Measurements from ENCODE around the gene CFAP43.
A peak's percentile ranks its signal among the peaks of the same experiment; 100 is the strongest.

The CFAP43 gene

DNA sequence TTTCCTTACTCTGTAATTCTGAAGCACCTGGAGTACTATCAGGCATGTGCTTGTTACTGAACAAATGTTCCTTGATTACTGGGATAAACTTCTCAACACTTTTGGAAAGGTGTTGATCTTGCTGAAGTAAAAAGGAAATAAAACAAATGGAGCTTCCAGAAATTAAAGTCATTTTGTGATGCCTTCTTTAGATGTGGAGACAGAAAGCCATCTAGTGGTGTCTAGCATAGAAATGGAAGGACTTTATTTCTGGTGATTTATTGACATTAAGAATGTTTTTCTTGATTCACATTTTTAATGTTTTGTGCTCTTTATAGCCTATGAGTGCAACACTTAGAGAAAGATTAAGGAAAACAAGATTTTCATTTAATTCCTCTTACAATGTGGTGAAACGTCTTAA, 108.8 kb downstream of the CFAP43 start:
- no peak for DNase-seq

DNA sequence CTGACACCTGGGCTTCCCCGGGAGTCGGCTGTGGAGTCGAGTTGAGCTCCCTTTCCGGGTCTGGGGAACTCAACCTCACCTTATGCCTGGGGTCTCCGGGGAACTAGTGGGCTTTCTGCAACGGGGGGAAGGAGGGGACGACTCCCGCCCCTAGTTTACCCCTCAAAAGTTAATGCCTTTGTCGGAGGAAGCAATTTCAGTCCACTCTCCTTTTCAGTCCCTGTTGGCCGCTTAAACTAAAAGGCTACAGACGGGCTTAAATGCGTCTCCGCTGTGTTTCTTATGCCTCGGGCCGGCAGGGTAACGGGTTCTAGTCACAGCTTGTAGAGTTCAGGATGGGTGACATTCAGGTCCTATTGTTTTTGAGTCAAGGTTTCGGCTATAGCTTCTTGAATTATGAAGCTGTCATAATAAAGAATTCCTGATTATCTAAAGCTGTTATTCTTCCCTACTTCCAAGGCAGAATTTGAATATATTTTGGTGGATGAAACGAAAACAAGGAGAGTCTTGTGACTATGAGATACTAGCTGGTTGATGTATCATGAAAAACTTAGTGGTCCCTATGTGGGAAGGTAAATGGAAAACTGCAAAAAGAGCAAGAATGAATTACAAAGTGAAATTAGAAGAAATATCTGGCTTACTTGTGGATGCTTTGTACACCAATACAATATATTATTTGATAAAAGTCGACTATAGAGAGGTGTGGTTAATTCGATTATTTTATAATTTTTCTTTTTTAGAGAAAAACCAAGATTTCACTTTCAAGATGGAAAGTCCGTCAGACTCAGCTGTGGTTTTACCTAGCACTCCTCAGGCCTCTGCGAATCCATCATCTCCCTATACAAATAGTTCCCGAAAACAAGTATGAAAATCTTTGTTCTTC, 109.7 kb downstream of the CFAP43 start:
- no peak for DNase-seq

DNA sequence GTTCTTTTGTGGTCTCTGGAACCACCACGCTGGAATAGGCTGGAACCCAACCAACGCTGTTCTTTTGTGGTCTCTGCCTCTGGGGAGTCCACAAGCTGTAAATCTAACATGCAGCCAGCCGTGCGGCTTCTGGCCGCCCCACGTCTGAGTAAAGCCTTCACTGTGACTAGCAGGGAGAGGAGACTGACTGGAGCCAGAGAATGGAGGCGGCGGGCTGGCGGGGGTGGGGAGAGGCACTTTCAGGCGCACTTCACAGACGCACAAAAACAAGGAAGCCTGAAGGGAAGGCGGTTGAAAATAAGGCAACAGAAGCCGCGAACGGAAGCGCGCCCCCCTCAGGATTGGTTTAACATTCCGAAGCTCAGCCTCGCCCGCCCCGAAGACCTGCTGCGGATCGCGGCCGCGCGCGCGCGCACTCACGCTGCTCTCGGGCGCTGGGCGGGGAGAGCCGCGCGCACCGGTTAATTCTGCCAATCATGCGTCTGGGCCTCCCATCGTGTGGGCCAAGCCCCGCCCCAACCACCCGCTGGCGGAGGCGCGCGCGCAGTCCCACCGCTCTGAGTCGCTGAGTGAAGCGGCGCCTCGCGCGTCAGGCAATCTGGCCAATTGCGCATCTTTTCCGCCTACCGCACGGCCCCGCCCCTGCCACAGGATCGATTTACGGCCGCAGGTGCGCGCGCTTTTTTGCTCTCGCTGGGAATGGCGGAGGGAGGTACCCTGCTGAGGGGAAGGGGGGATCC, 110.5 kb downstream of the CFAP43 start, which contains the start of gene SFR1:
Gene SFR1, plus strand, starts transcription at position 687 of the 740 bp plus-strand sequence. Its CDS starts 13 bp downstream, at position 700.
- DNase-seq: peak; percentile 93

DNA sequence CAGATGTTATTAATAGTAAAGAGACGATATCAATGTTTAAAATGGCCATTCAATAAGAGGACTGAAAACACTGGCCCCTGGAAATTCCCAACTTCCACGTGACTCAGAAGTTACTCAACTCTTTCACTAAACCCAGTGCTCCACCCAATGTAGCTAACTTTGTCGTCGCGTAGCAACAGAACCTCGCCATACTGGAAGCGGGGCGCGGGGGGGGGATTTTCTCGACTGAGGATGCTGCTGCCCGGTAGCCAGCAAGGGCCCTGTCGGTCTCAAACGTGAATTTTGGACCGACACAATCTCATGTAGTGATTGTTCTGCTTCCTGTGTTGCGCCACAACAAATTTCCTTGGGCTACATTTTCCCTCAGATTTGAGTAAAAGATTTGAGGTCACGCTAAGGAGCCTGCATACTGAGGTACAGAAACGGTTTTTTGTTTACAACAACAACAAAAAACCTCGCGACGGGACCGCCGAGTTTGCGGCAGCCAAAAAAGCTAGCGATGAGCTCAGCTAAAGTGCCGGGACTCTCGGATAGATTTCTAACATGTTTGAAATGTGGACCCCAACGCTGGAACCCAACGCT, 111.2 kb downstream of the CFAP43 start:
- DNase-seq: no peak

DNA sequence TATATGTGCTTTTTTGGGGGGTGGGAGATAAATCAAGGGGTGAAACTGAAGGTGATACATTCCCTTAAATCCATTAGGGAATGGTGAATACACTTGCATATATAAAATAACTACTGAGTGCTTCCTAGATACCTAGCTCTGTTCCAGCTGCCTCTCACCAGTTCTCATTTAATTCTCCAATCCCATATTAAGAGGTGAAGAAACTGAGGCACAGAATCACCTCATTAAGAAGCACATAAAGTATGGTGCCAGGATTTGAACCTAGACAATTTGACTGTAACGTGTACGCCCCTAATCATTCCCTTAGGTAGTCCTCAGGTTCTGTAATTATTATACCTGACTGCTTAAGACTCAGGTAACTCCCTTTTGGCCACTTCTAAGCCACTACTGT, 111.7 kb downstream of the CFAP43 start:
- no peak for DNase-seq

DNA sequence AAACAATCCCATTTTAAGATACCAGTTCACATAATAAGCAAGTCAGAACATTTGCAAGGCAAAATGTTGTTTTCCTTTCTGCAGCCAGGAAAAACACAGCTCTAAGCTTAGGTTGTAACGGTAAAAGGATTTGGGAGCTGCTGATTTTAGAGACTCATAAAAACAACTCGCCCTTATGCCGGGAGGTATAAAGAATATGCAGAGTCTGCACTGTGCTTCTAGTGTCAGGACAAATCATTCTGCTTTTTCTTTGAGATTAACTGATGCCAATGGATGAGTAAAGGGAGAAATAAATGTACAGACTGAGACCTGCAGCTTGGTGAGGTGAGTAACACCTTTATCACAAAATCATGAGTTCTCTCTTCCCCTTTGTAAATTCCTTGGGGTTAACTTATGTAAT, 112.2 kb downstream of the CFAP43 start:
- peak; percentile 10 for DNase-seq

DNA sequence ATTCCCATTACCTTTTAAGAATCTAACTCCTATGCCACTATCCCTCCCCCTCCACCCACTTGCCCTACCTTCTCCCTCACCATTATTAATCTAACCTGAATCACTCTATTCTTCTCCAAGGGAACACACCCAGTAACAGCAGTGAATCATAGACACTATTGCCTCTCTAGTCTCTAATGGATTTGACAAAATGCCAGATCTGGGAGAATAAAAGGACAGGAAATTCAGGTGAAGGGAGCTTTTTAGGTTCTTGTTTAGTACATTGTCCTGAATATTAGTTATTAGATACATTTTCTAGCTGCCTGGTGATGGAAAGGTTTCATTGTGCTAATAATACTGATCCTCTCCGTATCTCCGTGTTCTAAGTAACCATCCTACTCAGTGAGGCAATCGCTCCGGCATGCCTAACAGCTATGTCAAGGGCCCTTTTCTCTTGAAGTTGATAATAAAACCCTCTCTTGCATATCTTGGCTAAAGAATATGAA, 114.3 kb downstream of the CFAP43 start:
- no peak for DNase-seq

DNA sequence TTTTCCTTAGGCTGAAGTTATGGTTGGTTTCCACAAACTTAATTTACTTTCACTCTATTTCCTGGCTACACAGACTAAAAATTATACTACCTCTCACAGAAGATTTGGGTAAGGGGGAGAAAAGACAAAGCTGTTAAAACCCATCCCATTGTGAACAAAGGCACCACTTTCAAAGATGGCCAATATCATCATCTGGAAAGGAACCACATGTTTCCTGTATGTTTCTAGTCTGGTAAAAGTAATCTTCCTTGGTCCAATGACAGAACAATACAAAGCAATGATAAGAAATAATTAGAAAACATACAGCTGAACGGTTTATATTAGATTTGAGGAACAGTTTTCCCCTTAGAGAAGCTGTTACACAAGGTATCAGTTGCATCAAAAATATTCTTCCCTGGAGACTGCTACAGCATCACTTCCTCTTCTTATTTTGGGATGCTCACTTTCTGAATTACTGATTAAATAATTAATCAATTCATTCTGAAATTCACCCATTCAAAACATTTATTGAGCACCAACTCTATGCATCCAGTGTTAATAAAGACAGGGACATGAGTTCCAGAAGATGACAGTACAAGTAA, 118.7 kb downstream of the CFAP43 start:
- no peak for DNase-seq

DNA sequence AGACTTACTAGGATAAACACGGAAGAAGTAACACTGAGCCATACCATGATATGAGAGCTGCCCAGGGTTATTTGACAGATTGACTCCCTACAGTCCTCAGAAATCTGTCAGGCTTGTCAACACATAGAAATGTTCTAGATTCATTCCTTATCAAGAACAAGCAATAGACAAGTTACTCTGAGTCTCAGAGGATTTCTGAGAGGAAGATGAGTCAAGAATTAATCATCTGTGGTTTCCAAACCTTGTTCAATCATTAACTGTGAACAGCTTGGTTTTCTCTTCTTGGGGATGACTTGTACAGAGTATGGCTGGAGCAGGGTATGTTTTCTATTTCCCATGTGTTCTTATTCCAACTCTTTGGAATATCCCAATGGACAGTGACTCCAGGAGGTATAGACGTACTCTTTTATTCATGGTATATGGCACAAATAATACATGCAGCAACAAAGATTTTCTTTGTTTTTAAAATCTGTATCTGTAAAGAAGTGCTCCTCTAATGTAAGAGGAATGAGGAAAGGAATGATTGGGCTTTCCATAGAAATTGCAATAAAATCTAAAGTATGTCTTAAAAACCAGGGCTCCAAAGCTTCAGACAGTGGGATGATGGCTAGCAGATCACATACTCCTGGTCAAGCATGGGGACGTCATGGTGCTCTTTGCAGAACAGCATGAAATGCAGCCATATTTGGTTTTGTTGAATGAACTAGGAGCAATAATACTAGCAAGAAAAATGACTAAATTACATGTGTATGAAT, 122.1 kb downstream of the CFAP43 start:
- DNase-seq: no peak

DNA sequence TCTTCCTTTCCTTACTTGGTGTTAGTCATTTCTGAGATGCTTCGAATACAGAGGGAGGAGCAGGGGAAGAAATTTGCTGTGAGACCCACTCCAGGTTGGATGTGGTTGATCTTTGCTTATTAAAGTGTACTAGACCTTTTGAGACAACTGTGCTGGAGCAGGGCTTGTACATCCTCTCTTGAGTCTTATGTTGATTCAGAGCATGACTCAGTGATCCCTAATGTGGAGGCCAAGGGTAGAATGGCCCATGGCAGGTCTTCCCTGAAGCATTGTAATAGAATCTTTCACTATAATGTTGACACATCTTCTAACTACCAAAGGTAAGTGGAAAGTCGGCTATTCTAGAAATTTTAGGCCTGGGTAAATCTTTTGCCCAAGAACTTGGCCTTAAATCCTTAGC, 127.2 kb downstream of the CFAP43 start:
- no peak for DNase-seq

DNA sequence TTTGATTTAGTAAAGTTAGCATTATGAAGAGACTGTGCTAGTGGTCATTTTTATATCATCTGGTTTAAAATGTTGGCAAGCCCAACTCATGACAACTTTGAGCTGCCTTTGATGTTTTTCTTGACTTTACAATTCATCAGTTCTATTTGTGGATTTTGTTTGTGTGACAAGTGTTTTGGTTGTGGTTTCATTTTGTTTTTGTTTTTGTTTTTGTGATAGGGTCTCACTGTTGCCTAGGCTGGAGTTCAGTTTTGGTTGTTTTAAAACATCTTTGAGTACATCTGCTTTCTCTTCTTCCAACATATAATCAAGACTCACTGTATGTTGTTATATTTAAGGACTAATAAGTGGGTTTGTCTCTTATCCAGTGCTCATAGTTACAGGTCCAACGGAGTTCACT, 127.7 kb downstream of the CFAP43 start:
- no peak for DNase-seq

DNA sequence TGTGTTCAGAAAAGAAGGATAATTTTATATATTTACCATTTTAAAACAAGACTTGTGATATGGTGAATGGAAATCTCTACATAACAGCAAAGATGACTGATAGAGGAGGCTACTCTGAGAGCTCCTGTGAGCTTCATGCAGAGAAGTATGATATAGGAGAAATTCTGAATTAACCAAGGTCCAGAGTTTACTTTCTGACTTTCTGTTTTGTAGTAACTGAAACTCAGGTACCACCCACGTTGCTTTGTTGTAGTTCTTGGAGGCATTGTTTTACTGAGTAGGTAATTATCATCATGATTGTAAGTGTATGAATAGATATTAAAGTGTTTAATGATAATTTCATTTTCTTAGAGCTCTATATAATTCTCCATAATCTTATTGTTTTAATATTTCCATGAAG, 128.2 kb downstream of the CFAP43 start:
- no peak for DNase-seq

DNA sequence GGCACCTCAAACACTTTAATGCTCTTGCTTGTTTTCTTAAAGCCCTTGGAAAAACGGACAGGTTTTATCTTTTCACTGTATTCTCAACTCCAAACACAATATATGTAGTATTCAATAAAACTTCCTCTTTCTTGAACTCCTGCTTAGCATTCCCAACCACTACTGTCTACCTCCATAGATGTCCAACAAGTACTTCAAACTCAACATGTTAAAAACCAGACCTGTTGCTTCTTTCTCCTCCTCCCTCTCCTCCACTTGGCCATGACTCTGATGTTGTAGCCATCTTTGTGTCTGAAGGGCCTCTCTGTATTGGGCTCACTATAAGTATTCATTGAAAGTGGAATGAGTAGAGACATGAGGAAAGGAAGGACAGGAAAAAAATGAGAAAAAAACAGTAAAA, 130.3 kb downstream of the CFAP43 start:
- DNase-seq: no peak

DNA sequence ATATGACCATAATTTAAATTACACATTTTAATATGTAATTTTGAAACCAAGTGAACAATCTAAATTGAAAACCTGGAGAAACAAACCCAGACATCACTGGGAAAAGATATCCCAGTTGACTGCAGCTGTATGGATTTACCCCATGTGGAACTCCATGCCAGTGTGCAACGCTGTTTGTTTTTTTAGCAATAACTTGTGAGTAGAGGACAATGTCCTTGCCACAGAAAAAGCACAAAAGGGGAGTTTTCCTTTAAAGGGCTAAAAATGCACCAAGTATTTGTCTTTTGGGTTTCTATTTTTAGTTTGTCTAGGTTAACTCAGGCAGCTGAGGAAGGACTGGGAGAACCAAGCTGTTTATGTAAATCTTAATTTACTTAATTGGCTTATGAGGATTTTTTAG, 131.4 kb downstream of the CFAP43 start:
- DNase-seq: no peak

DNA sequence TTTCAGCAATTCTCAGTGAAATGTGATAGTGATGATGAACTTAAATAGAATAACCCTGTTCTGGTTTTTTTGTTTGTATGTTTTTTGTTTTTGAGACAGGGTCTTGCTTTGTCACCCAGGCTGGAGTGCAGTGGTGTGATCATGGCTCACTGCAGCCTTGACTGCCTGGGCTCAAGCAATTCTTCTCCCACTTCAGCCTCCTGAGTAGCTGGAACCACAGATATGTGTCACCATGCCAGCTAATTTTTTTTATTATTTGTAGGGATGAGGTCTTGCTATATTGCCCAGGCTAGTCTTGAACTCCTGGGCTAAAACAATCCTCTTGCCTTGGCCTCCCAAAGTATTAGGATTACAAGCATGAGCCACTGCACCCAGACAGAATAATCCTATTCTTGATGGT, 132.2 kb downstream of the CFAP43 start:
- DNase-seq: no peak

DNA sequence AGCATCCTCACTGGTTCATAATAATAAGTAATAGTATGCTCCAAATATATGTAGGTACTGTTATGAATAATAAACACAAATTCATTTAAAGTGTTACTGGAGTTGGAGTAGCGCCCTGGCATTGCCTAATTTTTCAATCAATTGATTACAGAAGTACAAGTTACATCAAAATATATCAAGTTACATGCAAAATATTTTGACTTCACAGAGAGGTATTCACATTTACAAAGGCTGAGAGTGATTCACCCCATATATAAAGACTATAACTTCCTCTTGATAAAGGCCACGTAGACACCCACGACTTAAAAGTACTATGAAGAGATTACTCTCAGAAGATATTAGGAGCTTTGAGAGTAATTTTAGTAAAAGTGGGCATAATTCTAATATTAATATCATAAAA, 132.9 kb downstream of the CFAP43 start:
- no peak for DNase-seq

DNA sequence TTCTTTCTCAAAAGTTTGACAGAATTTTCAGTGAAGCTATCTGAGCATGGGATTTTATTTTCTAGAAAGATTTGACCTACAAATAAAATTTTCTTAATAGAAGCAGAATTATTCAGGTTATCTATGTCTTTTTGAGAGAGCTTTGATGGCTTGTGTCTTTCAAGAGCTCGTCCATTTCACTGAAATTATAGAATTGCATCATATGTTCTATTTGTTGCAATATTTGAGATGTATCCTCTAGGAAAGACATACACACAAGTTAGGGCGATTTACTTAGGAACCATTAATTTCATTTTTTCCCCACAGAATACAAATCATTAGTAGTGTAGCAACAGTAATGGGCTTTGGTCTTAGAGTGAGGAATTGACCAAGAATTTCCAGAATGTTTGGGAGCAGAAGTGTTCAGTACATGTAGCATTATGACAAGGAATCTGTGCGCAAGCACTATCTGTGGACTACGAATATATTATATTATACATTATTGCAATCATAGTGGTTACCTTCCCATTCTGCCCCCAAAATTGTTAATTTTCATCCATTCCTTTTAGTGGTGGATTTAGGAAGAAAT, 133.7 kb downstream of the CFAP43 start:
- no peak for DNase-seq

DNA sequence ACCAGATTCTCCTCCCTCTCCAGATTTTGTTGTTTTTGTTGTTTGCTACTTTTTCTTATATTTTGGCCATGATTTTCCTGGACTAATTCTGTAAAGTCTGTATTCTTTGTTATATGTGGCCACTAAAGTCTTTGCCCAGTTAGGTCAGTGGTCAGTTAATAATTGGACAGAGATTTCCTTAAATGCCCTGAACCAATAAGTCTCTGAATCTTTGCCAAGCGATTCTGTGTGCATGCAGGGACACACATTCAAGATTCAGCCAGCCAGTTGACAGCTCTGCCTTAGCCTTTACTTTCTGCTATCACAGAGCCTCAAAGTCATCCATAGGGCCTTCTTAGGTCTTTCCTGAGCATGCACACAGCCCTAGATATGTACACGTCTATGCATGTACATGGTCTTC, 135.5 kb downstream of the CFAP43 start:
- DNase-seq: no peak

DNA sequence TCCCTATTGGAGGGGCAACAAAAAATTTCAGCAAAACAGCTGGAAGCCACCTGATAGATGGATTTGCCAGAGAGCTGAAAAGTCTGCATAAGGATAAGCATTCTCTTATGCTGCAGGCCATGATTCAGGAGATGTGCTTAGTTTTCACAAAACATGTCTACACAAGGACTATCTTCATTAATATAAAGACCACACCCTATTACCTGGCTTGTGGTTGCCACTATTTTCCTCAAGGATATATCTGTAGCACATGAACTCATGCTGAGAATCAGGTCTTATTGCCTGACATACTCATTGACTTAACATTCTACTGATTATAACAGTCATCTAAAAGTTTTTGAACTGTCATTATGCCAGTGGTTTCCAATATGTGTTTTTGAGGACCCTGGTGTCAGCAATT, 139.4 kb downstream of the CFAP43 start:
- DNase-seq: no peak

DNA sequence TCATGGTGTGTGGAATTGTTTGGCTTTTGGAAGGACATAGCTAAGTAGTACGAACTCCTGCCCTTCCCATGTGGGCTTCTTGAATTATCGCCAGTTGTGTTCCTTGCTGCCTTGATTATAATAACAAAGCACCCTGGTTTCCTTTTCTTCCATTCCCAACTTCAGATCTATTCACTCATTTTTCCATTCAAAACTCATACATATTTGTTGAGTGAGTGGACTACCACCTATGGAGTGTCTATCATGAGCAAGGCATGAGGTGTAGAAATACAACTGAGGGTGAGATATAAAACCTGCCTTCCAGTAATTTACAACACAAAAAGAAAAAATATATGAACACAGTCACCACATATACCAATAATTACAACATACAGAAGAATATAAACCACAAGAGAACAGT, 141.6 kb downstream of the CFAP43 start:
- DNase-seq: no peak

DNA sequence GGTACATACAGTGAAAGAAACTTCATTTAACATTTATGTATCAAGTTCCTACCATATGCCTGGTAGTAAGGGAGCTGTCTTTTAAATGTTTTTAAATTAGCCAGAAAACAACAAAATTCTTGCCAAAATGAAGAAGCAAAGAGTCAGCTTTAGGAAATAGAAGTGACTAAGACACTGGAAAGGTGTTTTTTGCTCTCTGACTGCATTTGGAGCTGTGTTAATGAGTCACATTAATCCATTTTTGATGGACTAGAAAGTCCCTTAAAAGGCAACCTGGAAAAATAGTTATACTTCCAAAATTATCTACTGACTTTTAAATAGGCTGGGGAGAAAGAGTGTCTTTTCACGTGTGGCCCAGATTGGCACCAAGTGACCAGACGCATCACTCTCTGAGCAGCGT, 142.5 kb downstream of the CFAP43 start:
- no peak for DNase-seq

DNA sequence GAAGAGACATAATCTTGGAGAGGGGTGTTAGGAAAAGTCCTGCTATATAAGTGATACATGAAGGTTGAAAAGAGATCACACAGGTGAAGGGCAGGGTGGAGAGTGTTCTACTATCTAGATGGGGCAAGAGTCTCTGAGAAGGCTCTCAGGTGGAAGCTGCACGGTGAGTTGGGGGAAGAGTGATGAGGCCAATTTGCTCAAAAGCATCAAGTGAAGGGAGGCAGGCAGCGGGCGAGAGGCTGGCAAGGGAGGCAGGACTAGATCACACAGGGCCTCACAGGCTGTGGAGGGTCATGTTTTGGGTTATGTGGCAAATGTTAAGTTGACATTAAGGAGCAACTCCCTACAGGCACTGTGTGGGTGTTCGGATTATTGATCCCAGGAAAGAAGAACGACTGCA, 143.9 kb downstream of the CFAP43 start:
- DNase-seq: no peak

All from NCI-H526 treated with DMSO at 0.1 percent for 48 hours (cell line).